Astrocyte (in vitro differentiated cells and primary cell): ENCODE results near the gene APBA2.

ENCODE experiments used
- EZH2 ChIP-seq: IDR thresholded peaks from 2 replicates; pipeline ENCODE4 v1.6.1; 2012; ENCODE audit warnings: mild to moderate bottlenecking, low read length, inconsistent platforms; ENCODE audit not compliant: insufficient read depth
- TF ChIP-seq, protein P1 (sequence below): IDR thresholded peaks from 2 replicates; pipeline ENCODE4 v1.5.1; 2011; ENCODE audit warnings: low read depth, mild to moderate bottlenecking, inconsistent platforms, low read length, moderate library complexity; ENCODE audit not compliant: insufficient read depth

DNA sequence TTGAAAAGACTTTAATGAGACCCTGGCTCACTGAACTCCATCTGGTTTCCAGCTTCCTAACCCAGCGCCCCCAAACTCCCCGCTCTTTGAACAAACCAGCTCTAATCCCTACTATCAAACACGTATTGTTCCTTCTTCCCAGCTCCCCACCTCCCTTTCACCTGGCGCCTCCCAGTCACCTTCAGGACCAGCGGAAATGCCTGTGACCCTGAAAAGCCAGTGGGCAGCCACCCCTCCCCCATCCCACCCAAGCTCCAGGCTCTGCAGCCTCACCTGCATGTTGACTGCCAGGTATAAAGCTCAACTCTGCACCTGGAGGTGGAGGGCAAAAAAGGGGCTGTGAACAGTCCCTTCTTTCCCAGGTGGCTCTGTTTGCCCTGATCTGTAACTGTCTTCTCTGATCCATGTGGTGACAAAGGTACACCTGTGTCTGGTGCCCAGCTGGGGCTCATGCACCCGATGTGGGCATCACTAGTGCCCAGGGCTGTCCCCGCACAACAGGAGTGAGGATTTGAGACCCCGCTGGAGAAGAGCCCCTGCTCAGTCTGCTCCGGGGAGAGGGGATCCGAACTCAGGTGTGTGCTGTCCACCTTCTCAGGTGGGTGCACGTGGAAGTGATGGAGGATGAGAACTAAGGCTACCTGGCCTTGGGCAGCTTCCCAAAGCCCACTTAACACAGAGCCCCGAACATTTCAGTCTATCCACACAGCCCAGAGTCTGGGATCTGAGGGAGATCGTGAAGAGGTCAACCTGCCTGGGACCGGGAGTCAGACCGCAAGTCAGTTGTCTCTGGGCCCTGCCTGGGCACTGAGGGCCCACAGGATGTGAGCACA lies 254.9 kb downstream of the APBA2 start:
- TF ChIP-seq, protein P1, sequence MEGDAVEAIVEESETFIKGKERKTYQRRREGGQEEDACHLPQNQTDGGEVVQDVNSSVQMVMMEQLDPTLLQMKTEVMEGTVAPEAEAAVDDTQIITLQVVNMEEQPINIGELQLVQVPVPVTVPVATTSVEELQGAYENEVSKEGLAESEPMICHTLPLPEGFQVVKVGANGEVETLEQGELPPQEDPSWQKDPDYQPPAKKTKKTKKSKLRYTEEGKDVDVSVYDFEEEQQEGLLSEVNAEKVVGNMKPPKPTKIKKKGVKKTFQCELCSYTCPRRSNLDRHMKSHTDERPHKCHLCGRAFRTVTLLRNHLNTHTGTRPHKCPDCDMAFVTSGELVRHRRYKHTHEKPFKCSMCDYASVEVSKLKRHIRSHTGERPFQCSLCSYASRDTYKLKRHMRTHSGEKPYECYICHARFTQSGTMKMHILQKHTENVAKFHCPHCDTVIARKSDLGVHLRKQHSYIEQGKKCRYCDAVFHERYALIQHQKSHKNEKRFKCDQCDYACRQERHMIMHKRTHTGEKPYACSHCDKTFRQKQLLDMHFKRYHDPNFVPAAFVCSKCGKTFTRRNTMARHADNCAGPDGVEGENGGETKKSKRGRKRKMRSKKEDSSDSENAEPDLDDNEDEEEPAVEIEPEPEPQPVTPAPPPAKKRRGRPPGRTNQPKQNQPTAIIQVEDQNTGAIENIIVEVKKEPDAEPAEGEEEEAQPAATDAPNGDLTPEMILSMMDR: no peak
- TF ChIP-seq EZH2: no peak
